IMR-90 (cell line): ENCODE data around the gene KCTD13. TPM values are rescaled to one million over a fixed set of nuclear protein-coding genes. Genes with fewer than 3 reads are reported as not detected.

ENCODE experiments used
- ATAC-seq: fragments of 200-7000 bp; cut with Tn5 transposase; 2 replicates; pipeline ENCODE4 v1.9.1; 2020; ENCODE audit warnings: low read depth, mild to moderate bottlenecking, moderate library complexity
- BruUV-seq: library from RNA; stranded (reverse); fragments of 400-500 nt; replicated peaks from 2 replicates; lab custom pipeline; 2021; lab: Mats Ljungman, UMichigan
- CTCF ChIA-PET: fragments of 300-600 bp; formaldehyde crosslinking; extraction: SDS; loops from one replicate; lab custom pipeline; 2021; ENCODE audit warnings: antibody characterized with exemption; lab: Yijun Ruan, JAX
- POLR2A ChIA-PET: fragments of 300-600 bp; sonication (Branson Sonifier 250); formaldehyde crosslinking; loops from one replicate; lab custom pipeline; 2022; ENCODE audit warnings: antibody characterized with exemption; ENCODE audit not compliant: unreplicated experiment; lab: Charles Lee
- DNase-seq: peaks from one replicate; pipeline ENCODE4 v3.0.0; 2013
- H2AFZ ChIP-seq: replicated peaks from 2 replicates; pipeline ENCODE3; 2013; ENCODE audit warnings: low read length, mild to moderate bottlenecking; ENCODE audit not compliant: poor library complexity
- H2AK5ac ChIP-seq: 2 replicates; pipeline ENCODE4 v1.6.1; 2013; ENCODE audit warnings: low read depth, low read length, inconsistent platforms
- H2AK9ac ChIP-seq: replicated peaks from 2 replicates; pipeline ENCODE3; 2013; ENCODE audit warnings: mild to moderate bottlenecking, low read depth, low read length, moderate library complexity; ENCODE audit not compliant: poor library complexity
- H2BK120ac ChIP-seq: 2 replicates; pipeline ENCODE4 v1.6.1; 2013; ENCODE audit warnings: low read depth, low read length, inconsistent platforms
- H2BK15ac ChIP-seq: 3 replicates; pipeline ENCODE4 v1.6.1; 2013; ENCODE audit warnings: low read depth, low read length, inconsistent platforms
- H2BK20ac ChIP-seq: 2 replicates; pipeline ENCODE4 v1.6.1; 2013; ENCODE audit warnings: low read depth, mild to moderate bottlenecking, inconsistent platforms, low read length, moderate library complexity
- H2BK5ac ChIP-seq: 2 replicates; pipeline ENCODE4 v1.6.1; 2013; ENCODE audit warnings: mild to moderate bottlenecking, low read depth, low read length, inconsistent platforms; ENCODE audit not compliant: poor library complexity, severe bottlenecking
- H3K14ac ChIP-seq: replicated peaks from 2 replicates; pipeline ENCODE4 v1.6.1; 2013; ENCODE audit warnings: low read depth, low read length, inconsistent platforms
- H3K18ac ChIP-seq: 2 replicates; pipeline ENCODE4 v1.6.1; 2013; ENCODE audit warnings: low read depth, low read length, control low read depth
- H3K23ac ChIP-seq: 2 replicates; pipeline ENCODE4 v1.6.1; 2013; ENCODE audit warnings: low read depth, low read length, inconsistent platforms
- H3K27ac ChIP-seq: 2 replicates; pipeline ENCODE4 v1.5.1; 2013; ENCODE audit warnings: mild to moderate bottlenecking, control low read depth, low read length; ENCODE audit not compliant: insufficient read depth
- H3K27me3 ChIP-seq: 2 replicates; pipeline ENCODE4 v1.6.1; 2013; ENCODE audit warnings: low read length; ENCODE audit not compliant: control insufficient read depth, insufficient read depth
- H3K36me3 ChIP-seq: 2 replicates; pipeline ENCODE4 v1.6.1; 2013; ENCODE audit warnings: low read length, mixed read lengths; ENCODE audit not compliant: control insufficient read depth, insufficient read depth
- H3K4ac ChIP-seq: 2 replicates; pipeline ENCODE4 v1.6.1; 2013; ENCODE audit warnings: low read depth, low read length, inconsistent platforms
- H3K4me1 ChIP-seq: 2 replicates; pipeline ENCODE4 v1.6.1; 2013; ENCODE audit warnings: low read length, mixed read lengths; ENCODE audit not compliant: control insufficient read depth, insufficient read depth
- H3K4me2 ChIP-seq: 2 replicates; pipeline ENCODE4 v1.6.1; 2013; ENCODE audit warnings: low read depth, mild to moderate bottlenecking, control low read depth, low read length, moderate library complexity
- H3K4me3 ChIP-seq: 2 replicates; pipeline ENCODE4 v1.5.1; 2013; ENCODE audit warnings: low read depth, mild to moderate bottlenecking, control low read depth, low read length, moderate library complexity; ENCODE audit not compliant: insufficient read depth
- H3K56ac ChIP-seq: 2 replicates; pipeline ENCODE4 v1.6.1; 2013; ENCODE audit warnings: low read length, inconsistent platforms; ENCODE audit not compliant: insufficient read depth; ENCODE audit errors: extremely low read depth
- H3K79me1 ChIP-seq, 2 experiments: 2 replicates each; pipeline ENCODE4 v1.6.1; 2013; ENCODE audit warnings: low read length in 2 of 2, inconsistent platforms in 1 of 2, low read depth in 1 of 2
- H3K9ac ChIP-seq: 2 replicates; pipeline ENCODE4 v1.6.1; 2013; ENCODE audit warnings: low read depth, low read length, control low read depth
- H3K9me1 ChIP-seq: 2 replicates; pipeline ENCODE4 v1.6.1; 2013; ENCODE audit warnings: low read length, inconsistent platforms; ENCODE audit not compliant: insufficient read depth
- H3K9me3 ChIP-seq: 2 replicates; pipeline ENCODE4 v1.6.1; 2013; ENCODE audit warnings: low read length; ENCODE audit not compliant: control insufficient read depth, insufficient read depth
- H4K20me1 ChIP-seq: 2 replicates; pipeline ENCODE4 v1.6.1; 2013; ENCODE audit warnings: low read length, inconsistent platforms; ENCODE audit not compliant: insufficient read depth
- H4K5ac ChIP-seq: 2 replicates; pipeline ENCODE4 v1.6.1; 2013; ENCODE audit warnings: mild to moderate bottlenecking, low read depth, low read length, control low read depth
- H4K8ac ChIP-seq, 2 experiments: 2 replicates each; pipeline ENCODE4 v1.6.1; 2013; ENCODE audit warnings: low read depth in 2 of 2, low read length in 2 of 2, control low read depth in 1 of 2, inconsistent platforms in 1 of 2
- H4K91ac ChIP-seq: 2 replicates; pipeline ENCODE4 v1.6.1; 2013; ENCODE audit warnings: low read depth, low read length, inconsistent platforms; ENCODE audit not compliant: insufficient read depth
- BHLHE40 ChIP-seq: fragments of 150-350 bp; IDR thresholded peaks from 2 replicates; pipeline ENCODE4 v1.6.1; 2016; ENCODE audit warnings: mild to moderate bottlenecking, low read depth, low read length
- CEBPB ChIP-seq: IDR thresholded peaks from 2 replicates; pipeline ENCODE4 v1.6.1; 2012; ENCODE audit warnings: low read depth, low read length, improper control_type of control experiment
- CHD1 ChIP-seq: IDR thresholded peaks from 2 replicates; pipeline ENCODE4 v1.6.1; 2012; ENCODE audit warnings: low read depth, low read length, improper control_type of control experiment
- CTCF ChIP-seq: conservative IDR thresholded peaks from 2 replicates; pipeline ENCODE4 v1.5.1; 2012; ENCODE audit warnings: mild to moderate bottlenecking, low read depth, low read length, improper control_type of control experiment
- ELK1 ChIP-seq: fragments of 150-350 bp; IDR thresholded peaks from 2 replicates; pipeline ENCODE4 v1.6.1; 2016; ENCODE audit warnings: low read depth, mild to moderate bottlenecking, low read length, moderate library complexity, borderline replicate concordance
- FOS ChIP-seq: fragments of 150-350 bp; IDR thresholded peaks from 2 replicates; pipeline ENCODE4 v1.6.1; 2016; ENCODE audit warnings: low read depth, low read length
- MAFK ChIP-seq: IDR thresholded peaks from 2 replicates; pipeline ENCODE4 v1.6.1; 2012; ENCODE audit warnings: low read depth, low read length, improper control_type of control experiment
- MAZ ChIP-seq: IDR thresholded peaks from 2 replicates; pipeline ENCODE4 v1.6.1; 2012; ENCODE audit warnings: low read depth, mild to moderate bottlenecking, low read length, improper control_type of control experiment, moderate library complexity, borderline replicate concordance
- MXI1 ChIP-seq: IDR thresholded peaks from 2 replicates; pipeline ENCODE4 v1.6.1; 2012; ENCODE audit warnings: low read depth, mild to moderate bottlenecking, low read length, moderate library complexity, borderline replicate concordance
- NFE2L2 ChIP-seq: fragments of 150-350 bp; IDR thresholded peaks from 2 replicates; pipeline ENCODE4 v1.6.1; 2016; ENCODE audit warnings: low read depth, mild to moderate bottlenecking, low read length
- POLR2A ChIP-seq: IDR thresholded peaks from 2 replicates; pipeline ENCODE4 v1.6.1; 2012; ENCODE audit warnings: mild to moderate bottlenecking, low read depth, low read length
- RAD21 ChIP-seq: IDR thresholded peaks from 2 replicates; pipeline ENCODE4 v1.6.1; 2012; ENCODE audit warnings: low read length, improper control_type of control experiment
- RCOR1 ChIP-seq: IDR thresholded peaks from 2 replicates; pipeline ENCODE4 v1.6.1; 2012; ENCODE audit warnings: mild to moderate bottlenecking, low read length, improper control_type of control experiment; ENCODE audit not compliant: insufficient replicate concordance
- RFX5 ChIP-seq: IDR thresholded peaks from 2 replicates; pipeline ENCODE4 v1.8.0; 2012; ENCODE audit warnings: low read depth, mild to moderate bottlenecking, low read length, moderate library complexity
- SMC3 ChIP-seq: fragments of 150-350 bp; IDR thresholded peaks from 2 replicates; pipeline ENCODE4 v1.6.1; 2016; ENCODE audit warnings: low read depth, mild to moderate bottlenecking, antibody characterized with exemption, low read length, moderate library complexity
- USF2 ChIP-seq: fragments of 150-350 bp; IDR thresholded peaks from 2 replicates; pipeline ENCODE4 v1.6.1; 2017; ENCODE audit warnings: mild to moderate bottlenecking, antibody characterized with exemption, low read length, low read depth
- WGBS, 2 experiments: methylation state at CpG; one replicate each; pipeline versions ENCODE4 v1.1.5 to v1.1.7; 2013; ENCODE audit warnings: missing lambda C conversion rate in 2 of 2; ENCODE audit not compliant: insufficient read length in 1 of 2; ENCODE audit errors: extremely low coverage in 2 of 2; 5-methylcytosine and 5-hydroxymethylcytosine counted together
- dilution Hi-C: fragments of 300-500 bp; cut with HindIII; formaldehyde crosslinking; loops from one replicate; pipeline ENCODE4 v1.14.3; 2018; ENCODE audit warnings: low sequenced_read_pairs; ENCODE audit not compliant: unreplicated experiment
- in situ Hi-C: fragments of 300-500 bp; cut with MboI; formaldehyde crosslinking; loops from 3 replicates; pipeline ENCODE4 v1.14.3; 2019; ENCODE audit warnings: low sequenced_read_pairs, inconsistent platforms, mixed read lengths
- intact Hi-C: fragments of 100-400 bp; cut with micrococcal nuclease; formaldehyde crosslinking; loops from 2 replicates; pipeline ENCODE4 v1.10.0; 2022
- polyA plus RNA-seq, 3 experiments: library from polyadenylated mRNA; depleted of rRNA; stranded (reverse); fragments of >200 nt; gene quantifications; 2 replicates each; pipeline ENCODE4 v1.2.3, GENCODE V29; 2012; ENCODE audit warnings: low replicate concordance in 1 of 3
- total RNA-seq: library from RNA; depleted of rRNA; stranded (reverse); fragments of >200 nt; gene quantifications from 2 replicates; pipeline ENCODE4 v1.2.3, GENCODE V29; 2012

Gene KCTD13
- total and polyA plus RNA-seq, 2 of the 4 experiments (the other 2 are of a cell fraction), result 4.1 to 20.7 TPM

- DNase-seq, result peak; percentile 15
- ATAC-seq, result peak; percentile 65
These were observed 48.6 kb downstream of the KCTD13 start for GRCh38 chr16:29877266-29877961.

More at GRCh38 chr16:29877266-29877961, 48.6 kb downstream of the KCTD13 start:
- H3K27ac ChIP-seq, result no peak overlapping the region
- dilution Hi-C loops (no loop called here), intact Hi-C loops (no loop called here), in situ Hi-C loops (no loop called here)
- ChIA-PET POLR2A (no interaction called here), CTCF (no interaction called here)
- H2BK120ac ChIP-seq, result no peak overlapping the region
- no peak overlapping the region for H2BK5ac ChIP-seq
- H3K4ac ChIP-seq, result no peak overlapping the region
- H4K91ac ChIP-seq, result no peak overlapping the region
- no peaks in the 10 kb centered on the region for H3K9me1 ChIP-seq
- H3K27me3 ChIP-seq, result peaks cover 18% of the 10 kb centered on the region
- no peak overlapping the region for H3K18ac ChIP-seq
- no peak overlapping the region for H3K9ac ChIP-seq
- no peaks in the 10 kb centered on the region for H3K79me1 ChIP-seq
- H3K36me3 ChIP-seq, result no peaks in the 10 kb centered on the region; the same call in 1 of the 2 replicates
- H3K4me3 ChIP-seq, result no peak overlapping the region
- H2BK15ac ChIP-seq, result no peak overlapping the region
- H4K8ac ChIP-seq, result no peak overlapping the region
- H3K23ac ChIP-seq, result no peak overlapping the region
- TF ChIP-seq MXI1 (no peak), POLR2A (no peak), MAZ (no peak), RCOR1 (no peak), BHLHE40 (no peak), USF2 (no peak), FOS (no peak), SMC3 (no peak), ELK1 (no peak), RAD21 (no peak), CHD1 (no peak), CTCF (no peak), NFE2L2 (no peak), RFX5 (no peak), MAFK (no peak), CEBPB (no peak)
- H3K56ac ChIP-seq, result no peak overlapping the region
- no peaks in the 10 kb centered on the region for H3K9me3 ChIP-seq
- no peak overlapping the region for H3K4me2 ChIP-seq
- no peak overlapping the region for H2AK9ac ChIP-seq
- H3K14ac ChIP-seq, result no peak overlapping the region
- BruUV-seq, result no TSS peak
- no peaks in the 10 kb centered on the region for H3K4me1 ChIP-seq
- H2BK20ac ChIP-seq, result no peak overlapping the region
- peak overlapping the region; percentile 5 for H2AFZ ChIP-seq
- 6% methylated on average over 10 of the region's 28 CpGs; no CpG with 5 or more reads in 1 of the 2 experiments for WGBS, 2 experiments
- no peak overlapping the region for H4K5ac ChIP-seq
- peaks cover 3% of the 10 kb centered on the region; the same call in 1 of the 2 replicates for H4K20me1 ChIP-seq
- H2AK5ac ChIP-seq, result no peak overlapping the region
